Activated CD4-positive, alpha-beta T cell treated with anti-CD3 and anti-CD28 coated beads, Interleukin-2, amount 50 U/mL, for 24 hours (primary cell): Measurements from ENCODE around the gene UBAC1.

Experiments
- DNase-seq, 2 donors: peaks; one replicate each; pipeline ENCODE4 v3.0.0-alpha.2; 2020; ENCODE audit warnings: low read depth in 1 of 2, low spot score in 1 of 2

UBAC1 gene

DNA sequence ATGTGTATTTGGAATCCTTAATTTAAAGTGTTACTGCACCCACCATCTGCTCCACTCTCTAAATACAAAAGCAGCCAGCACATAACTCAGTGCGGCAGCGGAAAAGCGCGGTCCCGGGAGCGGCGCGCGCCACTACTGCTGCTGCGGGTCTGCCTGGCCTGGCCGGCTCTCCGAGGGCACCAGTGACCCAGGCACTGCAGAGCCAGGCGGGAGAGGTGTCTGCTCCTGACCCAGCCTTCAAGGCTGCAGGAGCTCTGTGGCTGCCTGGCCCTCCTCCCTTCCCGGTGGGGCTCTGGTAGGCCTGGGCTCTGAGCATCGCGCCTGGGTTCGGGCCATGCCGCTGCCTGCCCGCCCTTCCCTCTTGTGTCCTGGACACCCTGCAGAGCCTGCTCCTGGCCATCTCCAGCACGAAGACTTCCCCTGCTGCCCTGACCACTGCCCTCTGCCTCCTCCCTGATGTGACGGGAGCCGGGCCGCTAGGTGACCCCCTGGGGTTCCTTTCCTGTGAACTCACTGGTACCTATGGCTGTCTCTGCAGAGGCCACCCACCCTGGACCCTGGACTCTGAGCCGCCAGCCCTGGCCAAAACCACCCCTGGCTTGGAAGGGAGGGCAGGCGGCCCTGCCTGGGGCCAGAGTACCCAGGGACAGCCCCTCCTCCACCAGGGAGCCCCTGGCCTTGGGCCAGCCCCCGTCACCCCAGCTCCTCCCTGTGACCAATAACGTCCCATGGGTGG, 32.8 kb upstream of the UBAC1 start:
- no peak for DNase-seq

DNA sequence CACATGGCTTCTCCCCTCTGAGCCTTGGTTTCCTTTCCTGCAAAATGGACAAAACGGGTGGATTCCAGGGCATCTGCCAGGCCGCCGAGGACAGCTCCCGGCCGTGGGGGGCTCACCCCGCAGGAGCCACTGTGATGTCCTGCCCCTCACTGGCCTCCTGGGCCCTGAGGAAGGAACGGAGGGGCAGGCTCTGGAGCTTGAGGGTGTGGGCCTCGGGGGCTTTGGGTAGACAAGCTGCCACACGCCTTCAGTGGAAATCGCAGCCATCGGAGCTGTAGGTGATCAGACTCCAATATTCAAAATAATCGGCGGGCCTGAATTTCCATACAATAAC, 32.2 kb upstream of the UBAC1 start:
- no peak for DNase-seq

DNA sequence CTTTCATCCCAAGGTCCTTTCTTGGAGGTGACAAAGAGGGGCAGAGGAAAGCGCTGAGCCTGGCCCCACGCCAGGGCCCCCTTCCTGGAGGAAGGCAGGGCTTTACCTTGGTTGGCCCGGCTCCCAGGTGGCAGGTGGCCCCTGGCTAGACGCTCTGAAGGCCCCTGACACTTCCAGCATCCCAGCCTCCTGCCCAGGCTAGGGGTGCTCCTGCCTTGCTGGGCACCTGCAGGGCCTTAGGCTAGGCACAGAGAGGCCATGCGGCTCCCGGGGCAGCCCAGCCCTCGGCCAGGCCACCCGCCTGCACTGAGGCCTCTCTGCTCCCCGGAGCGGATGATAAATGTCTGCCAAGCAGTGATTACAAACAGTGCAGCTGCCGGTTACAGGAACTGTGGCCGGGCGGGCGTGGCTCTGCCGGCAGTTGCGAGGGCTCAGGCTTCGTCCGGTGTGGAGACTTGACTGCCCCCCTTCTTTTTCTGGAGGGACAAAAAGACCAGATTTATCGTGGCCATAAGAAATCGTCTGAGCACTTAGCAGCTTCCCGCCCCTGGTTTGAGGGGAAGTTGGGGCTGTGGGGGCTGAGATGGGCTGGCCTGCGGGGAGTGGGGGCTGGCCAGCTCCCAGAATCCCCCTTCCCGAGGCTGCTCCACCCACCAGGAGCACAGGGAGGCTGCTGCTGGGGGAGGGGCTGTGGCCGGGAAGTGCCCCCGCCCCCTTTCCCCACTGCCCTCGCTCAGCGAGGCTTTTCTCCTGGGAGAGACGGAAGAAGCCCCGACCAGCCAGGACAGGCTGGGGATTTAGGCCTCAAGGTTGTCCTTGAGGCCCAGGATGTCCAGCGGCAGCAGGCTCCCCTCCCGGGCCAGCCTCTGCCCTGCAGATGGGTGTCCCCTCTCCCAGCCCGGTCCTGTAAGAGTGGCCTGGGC, 31.6 kb upstream of the UBAC1 start:
- peak in 1 of 2 donors; percentile 21 for DNase-seq

DNA sequence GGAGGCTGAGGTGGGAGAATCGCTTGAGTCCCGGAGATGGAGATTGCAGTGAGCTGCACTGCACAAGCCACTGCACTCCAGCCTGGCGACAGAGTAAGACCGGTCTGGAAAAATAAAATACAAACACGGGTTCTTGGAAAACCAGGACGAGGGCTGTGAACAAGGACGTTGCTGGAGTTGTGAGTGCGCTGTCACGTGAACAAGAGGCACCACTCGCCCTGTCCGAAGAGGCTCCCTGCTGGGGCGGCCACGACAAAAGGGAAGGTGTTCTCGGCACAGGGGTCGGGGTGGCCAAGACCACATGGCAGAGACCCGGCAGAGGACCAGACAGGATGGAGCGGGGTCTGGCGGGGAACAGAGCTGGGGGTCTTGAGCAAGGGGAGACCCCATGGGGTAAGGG, 30.6 kb upstream of the UBAC1 start:
- no peak for DNase-seq

DNA sequence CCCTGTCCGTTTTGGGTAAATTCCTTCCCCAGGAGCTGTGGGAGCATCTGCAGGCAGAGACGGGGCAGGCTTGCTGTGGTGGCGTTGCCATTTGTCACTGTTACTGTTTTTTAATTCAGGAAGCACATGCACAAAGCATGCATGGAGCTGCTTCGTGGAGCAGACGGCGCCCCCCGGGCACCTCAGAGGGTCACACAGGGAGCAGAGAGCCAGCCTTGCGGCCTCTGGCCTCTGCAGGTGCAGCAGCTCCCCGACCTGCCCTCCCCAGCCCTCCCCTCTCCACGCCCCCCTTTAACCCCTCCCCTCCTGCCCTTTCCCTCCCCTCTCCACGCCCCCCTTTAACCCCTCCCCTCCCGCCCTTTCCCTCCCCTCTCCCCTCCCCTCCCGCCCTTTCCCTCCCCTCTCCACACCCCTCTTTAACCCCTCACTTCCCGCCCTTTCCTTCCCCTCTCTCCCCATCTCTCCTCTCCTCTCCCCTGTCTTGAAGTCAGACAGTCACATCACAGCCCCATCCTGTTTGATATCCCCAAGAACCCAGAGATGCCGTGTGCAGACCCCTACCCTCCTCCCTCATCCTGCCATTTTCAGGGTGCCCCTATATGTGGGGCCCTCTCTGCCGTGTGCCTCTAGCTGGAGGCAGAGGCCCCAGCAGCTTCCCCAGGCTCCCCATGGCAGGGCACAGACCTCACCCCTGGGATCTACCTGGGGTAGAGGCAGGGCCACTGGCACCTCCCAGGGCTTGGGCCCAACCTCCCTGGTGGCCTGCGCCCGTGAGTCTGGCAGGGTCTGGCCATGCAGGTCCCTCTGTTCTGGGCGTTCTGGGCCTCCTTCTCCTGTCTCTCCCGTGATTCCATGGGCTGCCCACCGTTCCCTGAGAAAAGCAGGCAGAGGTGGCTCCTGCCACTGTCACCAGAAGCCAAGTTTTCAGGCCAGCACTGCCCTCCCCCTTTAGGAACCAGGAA, 29.6 kb upstream of the UBAC1 start:
- peak in 1 of 2 donors; percentile 27 for DNase-seq

DNA sequence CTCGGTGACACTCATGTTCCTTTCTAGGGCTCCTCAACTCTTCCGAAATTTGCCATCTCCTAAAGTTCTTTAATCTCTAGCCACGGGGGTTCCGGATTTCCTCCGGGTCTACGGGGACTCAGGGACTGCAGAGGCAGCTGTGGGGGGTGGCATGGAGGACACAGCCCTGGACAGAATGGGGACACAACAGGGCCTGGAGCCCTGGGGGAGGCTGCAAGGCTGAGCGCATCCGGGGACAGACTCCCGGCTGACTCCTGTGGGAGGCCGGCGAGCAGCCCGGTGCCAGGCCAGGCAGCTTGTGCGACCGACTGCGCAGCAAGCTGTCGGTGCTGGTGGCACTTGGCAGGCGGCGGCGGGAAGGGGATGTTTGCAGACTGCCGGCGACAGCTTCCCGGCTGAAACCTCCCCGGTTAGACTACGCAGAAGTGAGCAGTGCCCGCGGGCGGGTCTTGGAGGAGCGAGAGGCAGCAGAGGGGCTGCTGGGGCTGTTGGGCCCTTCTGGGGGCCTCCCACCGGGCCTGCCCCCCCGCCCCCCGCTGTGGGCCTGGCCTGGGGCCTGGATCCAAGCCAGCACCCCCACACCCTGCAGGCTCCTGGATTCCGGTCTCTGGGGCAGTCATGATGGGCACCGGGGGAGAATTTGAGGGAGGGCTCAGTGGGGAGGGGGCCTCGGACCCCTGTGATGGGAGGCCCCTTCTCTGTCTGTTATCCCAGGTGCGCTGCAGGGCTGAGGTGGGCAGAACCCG, 28.7 kb upstream of the UBAC1 start:
- no peak for DNase-seq

DNA sequence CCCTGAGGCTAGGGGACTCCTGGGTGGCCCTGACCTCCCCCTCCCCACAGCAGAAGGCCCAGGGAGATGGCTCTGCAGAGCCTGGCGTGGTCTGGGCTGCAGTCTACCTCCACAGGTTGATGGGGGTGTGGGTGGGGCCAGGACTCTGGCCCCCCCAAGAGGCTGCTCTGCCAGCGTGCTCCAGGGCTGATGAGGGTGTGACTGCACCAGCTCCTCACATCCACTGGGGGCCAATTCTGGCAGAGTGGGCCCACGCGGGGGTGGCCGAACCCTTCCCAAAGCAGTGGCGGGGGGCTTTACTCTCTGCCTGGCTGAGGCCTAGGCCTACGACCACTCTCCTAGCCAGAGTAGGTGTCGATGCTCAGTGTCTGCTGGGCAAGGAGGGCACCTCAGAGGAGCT, 28.0 kb upstream of the UBAC1 start:
- no peak for DNase-seq

DNA sequence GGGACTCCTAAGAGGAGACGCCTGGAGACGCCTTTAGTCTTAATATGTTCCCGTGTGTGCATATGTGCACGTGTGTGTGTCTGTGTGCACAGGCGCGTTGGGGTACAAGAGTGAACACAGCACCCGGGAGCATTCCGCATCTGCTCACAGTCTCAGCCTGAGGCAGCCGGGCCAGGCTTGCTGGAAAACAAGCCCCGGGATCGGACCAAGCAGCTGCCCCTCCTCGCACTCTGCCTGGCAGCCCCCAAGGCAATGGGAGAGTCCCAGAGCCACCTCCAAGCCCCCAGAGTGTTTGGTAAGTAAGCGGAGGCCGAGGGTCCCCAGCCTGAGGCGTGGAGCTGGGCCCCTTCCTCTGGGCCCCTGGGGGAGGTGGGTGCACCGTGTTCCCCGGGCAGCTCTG, 27.3 kb upstream of the UBAC1 start:
- DNase-seq = no peak

DNA sequence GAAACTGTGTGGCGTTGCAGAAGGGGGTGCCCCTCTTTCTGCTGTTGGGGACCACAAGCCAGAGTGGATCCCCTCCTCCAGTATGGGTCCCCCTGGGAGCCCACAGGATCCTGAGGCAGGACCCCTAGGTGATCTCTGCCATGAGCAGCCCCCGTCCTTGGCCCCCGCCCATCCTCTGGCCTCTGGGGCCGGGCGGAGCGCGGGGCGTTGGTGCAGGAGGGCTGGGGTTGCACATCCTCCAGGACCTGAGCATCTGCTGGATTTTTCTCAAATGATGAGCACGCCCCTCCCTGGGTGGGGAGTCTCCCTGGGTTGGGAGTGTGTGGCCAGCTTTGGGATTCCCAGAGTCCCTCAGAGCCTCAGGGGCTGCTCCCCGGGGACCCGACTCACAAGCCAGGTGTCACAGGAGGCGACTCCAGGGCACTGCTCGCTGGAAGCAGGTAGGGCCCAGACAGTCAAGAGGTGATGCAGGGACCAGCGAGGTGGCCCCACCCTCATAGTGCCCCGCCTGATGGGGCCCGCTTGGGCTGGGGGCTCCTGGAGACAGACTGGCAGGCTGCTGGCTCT, 26.7 kb upstream of the UBAC1 start:
- DNase-seq = no peak

DNA sequence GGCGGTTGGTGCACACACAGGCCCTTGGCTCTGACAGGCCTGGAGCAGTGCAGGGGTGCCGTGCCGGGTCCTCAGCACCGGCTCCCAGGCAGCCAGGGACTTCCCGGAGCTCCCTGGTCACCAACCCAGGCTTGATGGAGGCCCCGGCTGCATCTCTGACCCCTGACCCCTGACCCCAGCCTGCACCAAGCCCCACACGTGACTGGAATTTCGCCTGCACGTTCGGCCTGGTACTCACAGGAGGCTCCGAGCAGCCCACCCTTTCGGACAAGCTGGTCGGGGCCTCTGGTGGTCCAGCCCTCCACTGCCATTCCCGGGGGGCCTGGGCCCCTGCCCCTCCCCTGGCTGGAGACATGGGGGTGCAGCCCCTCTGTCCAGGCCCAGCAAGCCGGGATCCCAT, 25.4 kb upstream of the UBAC1 start:
- no peak for DNase-seq

DNA sequence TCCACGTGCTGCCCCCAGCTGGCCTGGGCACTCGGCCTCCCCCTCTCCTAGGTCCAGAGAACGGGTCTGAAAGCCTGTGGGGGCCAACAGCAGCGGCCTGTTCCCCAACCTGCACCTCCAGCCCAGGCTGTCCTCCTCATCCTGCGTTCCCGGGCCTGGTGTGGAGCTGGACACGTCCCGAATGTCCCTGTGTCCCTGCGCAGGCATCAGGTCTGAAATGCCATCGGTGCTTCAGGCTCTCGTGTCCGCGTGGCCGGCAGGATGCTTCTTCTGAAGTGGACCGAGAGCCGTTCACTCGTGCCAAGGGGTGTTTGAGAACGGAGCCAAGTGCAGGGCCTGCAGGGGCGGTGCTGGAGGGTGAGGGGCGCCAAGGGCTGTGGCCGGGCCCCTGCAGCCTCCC, 24.7 kb upstream of the UBAC1 start:
- no peak for DNase-seq

DNA sequence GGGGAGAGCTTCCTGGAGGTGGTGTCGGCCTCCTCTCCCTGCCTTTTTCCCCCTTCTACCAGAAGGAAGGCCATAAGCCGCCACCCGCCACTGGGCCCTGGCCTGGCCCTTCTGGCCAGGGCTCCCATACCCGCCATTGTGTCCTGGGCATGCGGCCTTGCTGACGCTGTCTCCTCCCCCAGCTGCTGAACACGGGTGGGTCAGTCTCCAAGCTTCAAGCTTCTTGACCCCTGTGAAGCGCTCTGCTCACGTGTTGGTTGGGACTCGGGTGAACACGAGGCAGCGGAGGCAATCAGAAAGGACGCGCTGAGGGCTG, 24.2 kb upstream of the UBAC1 start:
- DNase-seq = no peak

DNA sequence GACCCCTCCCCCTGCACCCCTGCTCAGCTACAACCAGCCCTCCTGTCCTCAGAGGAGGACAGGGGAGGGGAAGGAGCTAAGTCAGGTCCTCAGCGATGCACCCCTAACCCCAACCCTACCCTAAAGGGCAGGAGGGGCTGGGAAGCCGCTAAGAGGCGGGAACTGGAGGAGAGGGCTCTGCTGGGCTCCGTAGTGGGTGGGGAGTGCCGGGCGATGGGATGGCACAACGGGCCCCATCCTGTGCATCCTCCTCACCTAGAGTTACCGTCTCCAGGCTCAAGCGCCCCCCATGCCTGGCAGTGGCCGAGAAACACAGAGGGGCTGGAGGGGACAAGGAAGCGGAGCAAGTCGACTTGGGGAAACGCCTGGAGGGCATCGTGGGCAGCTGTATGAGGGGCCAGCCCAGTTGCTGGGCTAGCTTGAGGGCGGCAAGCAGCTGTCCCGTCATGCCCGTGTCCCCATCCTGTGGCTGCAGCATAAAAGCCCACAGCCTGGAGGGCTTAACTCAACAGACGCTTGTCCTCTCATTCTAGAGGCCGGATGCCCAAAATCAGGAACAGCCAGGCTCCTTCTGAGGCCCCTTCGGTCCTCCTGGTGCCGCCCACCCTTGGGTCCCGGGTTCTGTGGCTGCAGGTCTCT, 23.0 kb upstream of the UBAC1 start:
- no peak for DNase-seq

DNA sequence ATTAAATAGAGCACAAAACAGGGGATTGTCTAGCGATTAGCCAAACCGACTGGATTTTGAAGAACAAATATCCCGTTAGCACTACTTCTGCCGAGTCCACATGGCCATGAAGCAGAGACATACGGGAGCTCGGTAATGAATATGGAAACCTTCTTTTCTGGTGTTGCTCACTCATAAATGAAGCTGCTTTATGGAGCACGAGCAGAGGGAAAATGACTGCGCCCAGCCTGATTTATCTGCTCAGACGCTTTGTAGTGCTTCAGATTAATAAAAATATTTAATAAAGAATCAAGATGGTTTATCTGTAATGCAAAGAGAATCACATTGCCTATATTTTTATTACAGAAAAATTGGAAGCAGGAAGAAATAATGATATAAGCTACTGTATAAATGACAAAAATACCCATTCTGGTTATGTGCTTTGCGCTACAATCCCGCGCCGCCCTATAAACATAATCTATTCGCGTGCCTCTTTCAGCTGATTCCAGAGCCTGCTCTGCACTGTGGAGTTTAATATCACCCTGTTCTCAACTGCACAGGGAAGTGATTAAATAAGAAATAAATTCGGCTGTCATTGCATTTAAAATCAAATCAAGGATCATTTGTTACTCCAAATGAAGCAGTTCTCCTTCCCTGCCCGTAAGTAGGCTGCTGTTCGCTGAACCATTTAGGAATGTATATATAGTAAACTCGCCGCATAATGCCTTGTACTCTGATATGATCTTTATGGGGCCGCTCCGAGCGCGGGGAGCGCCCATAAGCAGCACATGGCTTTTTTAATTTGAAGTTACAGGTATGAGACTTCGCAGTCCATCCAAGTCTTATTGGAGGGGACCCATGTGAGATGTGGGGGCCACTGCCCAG, 22.3 kb upstream of the UBAC1 start:
- DNase-seq = no peak

DNA sequence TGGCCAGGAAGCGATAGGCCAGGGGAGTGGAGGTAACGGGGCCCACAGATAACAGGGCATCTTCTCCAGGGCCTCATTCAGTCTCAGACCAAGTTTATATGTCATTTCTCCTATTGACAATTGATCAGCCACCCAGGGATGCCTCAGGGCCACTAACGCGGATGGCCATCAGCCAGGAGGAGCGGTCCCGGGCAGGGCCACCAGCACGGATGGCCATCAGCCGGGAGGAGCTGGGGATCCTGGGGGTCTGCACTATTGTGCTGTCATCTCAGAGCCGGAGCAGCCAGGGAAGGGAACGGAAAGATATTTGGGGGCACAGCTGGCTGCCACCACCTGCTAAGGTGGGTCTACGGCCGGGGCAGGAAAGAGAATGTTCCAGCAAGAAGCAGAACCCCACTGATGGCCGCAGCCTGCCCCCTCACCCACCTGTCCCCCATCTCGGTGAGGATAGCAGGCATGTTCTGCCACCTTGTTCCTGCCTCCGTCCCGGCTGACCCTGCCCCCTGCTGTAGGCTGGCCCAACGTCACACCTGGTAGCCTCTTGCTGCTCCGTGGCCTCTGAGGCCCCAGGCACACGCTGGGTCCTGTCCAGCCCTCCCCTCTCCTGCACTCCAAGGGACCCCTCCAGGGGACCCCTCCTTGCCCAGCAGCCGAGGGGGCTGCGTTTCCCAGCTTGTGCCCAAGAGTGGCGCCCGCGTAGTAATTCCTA, 21.5 kb upstream of the UBAC1 start:
- DNase-seq = no peak

DNA sequence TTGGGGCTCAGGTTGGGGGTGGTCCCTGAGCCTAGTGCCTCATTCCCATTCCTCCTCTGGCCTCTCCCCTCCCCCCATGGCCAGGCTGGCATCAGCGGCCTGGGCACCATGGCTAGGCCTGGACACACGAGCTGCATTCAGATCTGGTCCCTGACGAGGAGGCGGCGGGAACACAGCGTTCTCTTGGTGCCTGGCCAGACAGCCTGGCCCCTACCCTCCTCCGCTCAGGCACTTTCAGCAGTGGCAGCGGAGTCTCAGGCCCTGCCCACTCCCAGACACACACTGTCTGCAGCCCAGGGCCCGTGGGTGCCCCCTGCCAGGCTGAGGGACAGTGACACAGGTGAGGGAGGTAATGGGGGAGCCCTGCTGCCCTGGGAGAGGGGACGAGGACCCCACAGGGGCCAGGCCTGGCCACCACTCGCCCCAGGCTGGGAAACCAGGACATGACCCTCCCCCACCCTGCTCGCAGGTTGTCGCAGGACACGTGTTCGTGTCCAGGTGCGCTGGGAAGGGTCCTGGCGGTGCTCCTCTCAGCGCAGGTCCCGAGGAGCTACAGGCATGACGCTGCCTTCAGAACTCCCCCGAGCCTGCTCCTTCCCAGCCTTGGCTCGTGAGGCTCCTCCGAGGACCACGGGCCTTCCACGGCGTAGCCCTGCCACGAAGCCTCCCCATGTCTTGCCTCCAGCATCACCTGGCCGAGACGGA, 19.9 kb upstream of the UBAC1 start:
- no peak for DNase-seq

DNA sequence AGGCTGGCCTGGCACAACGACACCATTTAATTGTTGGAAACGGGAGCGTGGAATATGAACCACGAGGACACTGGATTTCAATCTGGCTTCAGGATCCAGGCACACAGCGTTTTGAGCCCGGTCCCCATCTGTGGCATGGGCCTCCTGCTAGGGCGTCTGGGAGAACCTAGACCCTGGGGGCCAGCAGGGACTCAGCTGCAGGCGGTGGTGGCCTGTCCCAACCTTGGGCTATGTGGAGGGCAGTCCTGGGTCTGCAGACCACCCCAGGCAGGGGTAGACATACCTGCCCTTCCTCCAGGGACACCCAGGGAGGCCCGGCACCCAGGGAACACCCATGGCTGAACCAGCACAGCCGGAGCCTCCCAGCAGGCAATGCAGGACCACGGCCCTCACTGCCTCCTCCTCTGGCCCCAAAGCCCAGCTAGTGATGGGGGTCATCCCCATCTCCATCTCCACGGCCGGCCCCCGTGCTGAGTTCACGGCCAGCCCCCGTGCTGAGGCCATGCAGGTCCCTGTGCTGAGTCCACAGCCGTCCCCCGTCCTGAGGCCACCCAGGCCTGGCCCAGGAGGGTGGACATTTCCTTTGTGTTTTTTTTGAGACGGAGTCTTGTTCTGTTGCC, 18.5 kb upstream of the UBAC1 start:
- no peak for DNase-seq
